Keratinocyte (primary cell): ENCODE results near the gene IQCK. TPM values are rescaled to one million over a fixed set of nuclear protein-coding genes. Genes with fewer than 3 reads are reported as not detected.

Experiments
- DNase-seq: peaks from one replicate; pipeline ENCODE4 v3.0.0-alpha.2; 2011; ENCODE audit warnings: low read depth, missing footprints, low spot score
- FAIRE-seq: peaks from 2 replicates; lab custom pipeline; 2011; peaks lifted over from hg19 to GRCh38; lab: Jason Lieb, UNC
- H2AFZ ChIP-seq: 2 replicates; pipeline ENCODE4 v1.6.0; 2012; ENCODE audit warnings: low read length, control low read depth, inconsistent platforms; ENCODE audit not compliant: control insufficient read depth
- H3K27ac ChIP-seq: 2 replicates; pipeline ENCODE4 v1.5.1; 2011; ENCODE audit warnings: low read length; ENCODE audit not compliant: control insufficient read depth, insufficient read depth
- H3K27me3 ChIP-seq: 3 replicates; pipeline ENCODE4 v1.6.0; 2011; ENCODE audit warnings: low read length; ENCODE audit not compliant: control insufficient read depth, insufficient read depth; ENCODE audit errors: extremely low read depth
- H3K36me3 ChIP-seq, 2 experiments: 2 replicates in 1 of 2; 3 replicates in 1 of 2; pipeline ENCODE4 v1.5.1; 2011; ENCODE audit warnings: low read length in 2 of 2, mild to moderate bottlenecking in 1 of 2; ENCODE audit not compliant: control insufficient read depth in 2 of 2, insufficient read depth in 2 of 2; ENCODE audit errors: extremely low read depth in 1 of 2
- H3K4me1 ChIP-seq: 3 replicates; pipeline ENCODE4 v1.5.1; 2011; ENCODE audit warnings: low read length; ENCODE audit not compliant: control insufficient read depth, insufficient read depth; ENCODE audit errors: extremely low read depth
- H3K4me2 ChIP-seq: 3 replicates; pipeline ENCODE4 v1.6.0; 2011; ENCODE audit warnings: low read depth, low read length; ENCODE audit not compliant: control insufficient read depth, insufficient read depth; ENCODE audit errors: extremely low read depth
- H3K4me3 ChIP-seq, 3 experiments: fragments of 200-600 bp in 1 of 3; sonication (generic) in 1 of 3; 2 replicates in 2 of 3; 3 replicates in 1 of 3; pipeline ENCODE4 v1.5.1; 2011 to 2016; ENCODE audit warnings: low read length in 3 of 3, mild to moderate bottlenecking in 3 of 3, control low read depth in 2 of 3, inconsistent platforms in 1 of 3, low read depth in 1 of 3, mixed read lengths in 1 of 3, mixed run types in 1 of 3, moderate library complexity in 1 of 3; ENCODE audit not compliant: control insufficient read depth in 2 of 3, insufficient read depth in 2 of 3; ENCODE audit errors: extremely low read depth in 1 of 3
- H3K79me2 ChIP-seq: 2 replicates; pipeline ENCODE4 v1.6.0; 2012; ENCODE audit warnings: low read length; ENCODE audit not compliant: control insufficient read depth, insufficient read depth
- H3K9ac ChIP-seq: 3 replicates; pipeline ENCODE4 v1.6.0; 2011; ENCODE audit warnings: low read length; ENCODE audit not compliant: control insufficient read depth, insufficient read depth; ENCODE audit errors: extremely low read depth
- H3K9me1 ChIP-seq: 3 replicates; pipeline ENCODE4 v1.6.0; 2011; ENCODE audit warnings: low read length; ENCODE audit not compliant: control insufficient read depth, insufficient read depth; ENCODE audit errors: extremely low read depth
- H3K9me3 ChIP-seq: 2 replicates; pipeline ENCODE4 v1.5.1; 2012; ENCODE audit warnings: low read depth, low read length; ENCODE audit not compliant: control insufficient read depth
- H4K20me1 ChIP-seq: 3 replicates; pipeline ENCODE4 v1.6.0; 2011; ENCODE audit warnings: low read length; ENCODE audit not compliant: control insufficient read depth, insufficient read depth; ENCODE audit errors: extremely low read depth
- EZH2 ChIP-seq: IDR thresholded peaks from one replicate; pipeline ENCODE4 v1.6.1; 2012; ENCODE audit warnings: inconsistent platforms, mild to moderate bottlenecking, low read length, moderate library complexity
- dilution Hi-C: fragments of 300-500 bp; cut with MboI; formaldehyde crosslinking; loops from one replicate; pipeline ENCODE4 v1.7.0; 2020; ENCODE audit warnings: low sequenced_read_pairs; ENCODE audit not compliant: extremely low pct_ligation_motif_present
- polyA plus RNA-seq, 5 experiments: library from polyadenylated mRNA; depleted of rRNA in 3 of 5; stranded (reverse) in 3 of 5; stranded (forward) in 1 of 5; unstranded in 1 of 5; fragments of >200 nt; gene quantifications; 1 replicate in 1 of 5; 2 replicates in 3 of 5; 3 replicates in 1 of 5; pipeline versions ENCODE4 v1.2.1 to v1.2.3, GENCODE V29; 2011 to 2012; ENCODE audit warnings: missing spikeins in 2 of 5, low read depth in 1 of 5, low replicate concordance in 1 of 5
- TF ChIP-seq, protein P1 (sequence below), 3 experiments: IDR thresholded peaks in 1 of 3; conservative IDR thresholded peaks in 1 of 3; optimal IDR thresholded peaks in 1 of 3; 2 replicates in 2 of 3; 3 replicates in 1 of 3; pipeline versions ENCODE3 to v1.5.1; 2011; ENCODE audit warnings: low read length in 3 of 3, mild to moderate bottlenecking in 3 of 3, moderate library complexity in 2 of 3, control low read depth in 1 of 3, inconsistent platforms in 1 of 3; ENCODE audit not compliant: insufficient read depth in 2 of 3; ENCODE audit errors: extremely low read depth in 1 of 3

The IQCK gene
- polyA plus RNA-seq, 1 donor (not counting 4 experiments of a cell fraction or from before 2014, with no cell fraction given): 9.7 TPM

DNA sequence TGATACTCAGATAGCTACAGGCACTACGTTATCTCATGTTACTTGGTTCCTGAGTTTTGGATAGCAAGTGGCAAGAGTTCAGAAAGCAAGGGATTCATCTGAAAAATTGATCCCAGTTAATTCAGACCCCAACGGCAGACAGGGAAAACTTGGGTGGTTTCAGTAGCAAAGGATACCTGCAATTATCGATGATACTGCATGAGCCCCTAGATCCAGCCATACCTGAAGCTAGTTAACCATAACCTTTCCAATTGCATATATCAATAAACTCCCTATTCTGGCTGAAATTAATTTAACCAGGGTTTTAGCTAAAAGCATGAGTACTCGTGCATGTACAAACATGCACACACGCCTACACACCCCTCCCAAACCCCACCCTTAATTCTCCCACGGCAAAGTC lies 4.4 kb upstream of the IQCK start:
- no peak for DNase-seq
- Histone ChIP-seq H3K4me3 (no peak overlapping the region), H3K79me2 (peaks cover 51% of the 10 kb centered on the region), H3K27ac (no peak overlapping the region), H4K20me1 (no peaks in the 10 kb centered on the region), H2AFZ (no peak overlapping the region), H3K4me2 (no peak overlapping the region), H3K27me3 (no peaks in the 10 kb centered on the region), H3K36me3 (peaks cover 18 to 19% of the 10 kb centered on the region in 2 experiments), H3K9me1 (no peaks in the 10 kb centered on the region), H3K9ac (no peak overlapping the region), H3K9me3 (no peaks in the 10 kb centered on the region), H3K4me1 (peaks cover 11% of the 10 kb centered on the region)
- TF ChIP-seq, protein P1, sequence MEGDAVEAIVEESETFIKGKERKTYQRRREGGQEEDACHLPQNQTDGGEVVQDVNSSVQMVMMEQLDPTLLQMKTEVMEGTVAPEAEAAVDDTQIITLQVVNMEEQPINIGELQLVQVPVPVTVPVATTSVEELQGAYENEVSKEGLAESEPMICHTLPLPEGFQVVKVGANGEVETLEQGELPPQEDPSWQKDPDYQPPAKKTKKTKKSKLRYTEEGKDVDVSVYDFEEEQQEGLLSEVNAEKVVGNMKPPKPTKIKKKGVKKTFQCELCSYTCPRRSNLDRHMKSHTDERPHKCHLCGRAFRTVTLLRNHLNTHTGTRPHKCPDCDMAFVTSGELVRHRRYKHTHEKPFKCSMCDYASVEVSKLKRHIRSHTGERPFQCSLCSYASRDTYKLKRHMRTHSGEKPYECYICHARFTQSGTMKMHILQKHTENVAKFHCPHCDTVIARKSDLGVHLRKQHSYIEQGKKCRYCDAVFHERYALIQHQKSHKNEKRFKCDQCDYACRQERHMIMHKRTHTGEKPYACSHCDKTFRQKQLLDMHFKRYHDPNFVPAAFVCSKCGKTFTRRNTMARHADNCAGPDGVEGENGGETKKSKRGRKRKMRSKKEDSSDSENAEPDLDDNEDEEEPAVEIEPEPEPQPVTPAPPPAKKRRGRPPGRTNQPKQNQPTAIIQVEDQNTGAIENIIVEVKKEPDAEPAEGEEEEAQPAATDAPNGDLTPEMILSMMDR (optimal IDR thresholded peaks at IDR 0.05 in 1 of 3, IDR thresholded peaks at IDR 0.05 in 1 of 3, conservative IDR thresholded peaks at IDR 0.05 in 1 of 3; ENCODE audit: extremely low read depth in 1 of 3, insufficient read depth in 2 of 3, low read length in 3 of 3): no peak
- no peak for TF ChIP-seq EZH2
- no peak for FAIRE-seq
- dilution Hi-C loops: no loop called here

DNA sequence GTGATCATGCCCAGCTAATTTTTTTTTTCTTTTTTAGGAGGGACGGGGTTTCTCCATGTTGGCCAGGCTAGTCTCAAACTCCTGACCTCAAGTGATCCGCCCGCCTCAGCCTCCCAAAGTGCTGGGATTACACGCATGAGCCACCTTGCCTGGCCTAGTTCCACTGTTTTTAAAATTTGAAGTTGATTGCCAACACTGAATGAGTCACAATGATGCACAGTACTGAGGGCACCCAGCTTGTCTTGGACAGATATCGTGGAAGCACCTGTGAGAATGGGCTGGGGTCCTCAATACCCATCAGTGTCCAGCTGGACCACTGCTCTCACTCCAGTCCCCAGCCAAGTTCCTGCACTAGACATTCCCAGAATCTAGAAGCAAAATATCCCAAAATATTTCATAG lies 2.5 kb upstream of the IQCK start:
- H3K27ac ChIP-seq: no peak overlapping the region
- dilution Hi-C loops: no loop called here
- H3K4me2 ChIP-seq: no peak overlapping the region
- no peaks in the 10 kb centered on the region for H3K27me3 ChIP-seq
- no peaks in the 10 kb centered on the region for H3K9me3 ChIP-seq
- H3K4me1 ChIP-seq: peaks cover 15% of the 10 kb centered on the region
- peaks cover 54% of the 10 kb centered on the region for H3K79me2 ChIP-seq
- DNase-seq (no peak), FAIRE-seq (no peak)
- no peak for TF ChIP-seq EZH2
- TF ChIP-seq, protein P1 (optimal IDR thresholded peaks at IDR 0.05 in 1 of 3, IDR thresholded peaks at IDR 0.05 in 1 of 3, conservative IDR thresholded peaks at IDR 0.05 in 1 of 3; ENCODE audit: extremely low read depth in 1 of 3, insufficient read depth in 2 of 3, low read length in 3 of 3): no peak
- H3K36me3 ChIP-seq: peaks cover 13% of the 10 kb centered on the region in 2 experiments
- no peak overlapping the region for H3K4me3 ChIP-seq
- H3K9ac ChIP-seq: no peak overlapping the region
- H2AFZ ChIP-seq: no peak overlapping the region
- no peaks in the 10 kb centered on the region for H3K9me1 ChIP-seq
- no peaks in the 10 kb centered on the region for H4K20me1 ChIP-seq
